Spleen (tissue), 7 donors: ENCODE measurements around the gene ZNF841.

Experiments
- POLR2A ChIP-seq, 3 donors: fragments of 450-650 bp; IDR thresholded peaks; one replicate each; pipeline ENCODE4 v1.5.1; 2017; ENCODE audit warnings: antibody characterized with exemption in 3 of 3, mild to moderate bottlenecking in 1 of 3
- TF ChIP-seq, protein P1 (sequence below), 11 experiments: fragments of 200-600 bp in 7 of 11; fragments of 450-650 bp in 4 of 11; sonication (generic) in 4 of 11; IDR thresholded peaks in 8 of 11; conservative IDR thresholded peaks in 3 of 11; 1 replicate in 7 of 11; 2 replicates in 4 of 11; pipeline versions ENCODE4 v1.4.0 to v1.8.0; 2016 to 2021; ENCODE audit warnings: antibody characterized with exemption in 11 of 11, inconsistent platforms in 4 of 11, mild to moderate bottlenecking in 1 of 11
- donor health status: DM: no; HTN: no; CAD: no; lungs with moderate emphysema.
- donor health status: DM: no; HTN: no; CAD: no.
- donor health status: DM: no; HTN: no; CAD: no.

DNA sequence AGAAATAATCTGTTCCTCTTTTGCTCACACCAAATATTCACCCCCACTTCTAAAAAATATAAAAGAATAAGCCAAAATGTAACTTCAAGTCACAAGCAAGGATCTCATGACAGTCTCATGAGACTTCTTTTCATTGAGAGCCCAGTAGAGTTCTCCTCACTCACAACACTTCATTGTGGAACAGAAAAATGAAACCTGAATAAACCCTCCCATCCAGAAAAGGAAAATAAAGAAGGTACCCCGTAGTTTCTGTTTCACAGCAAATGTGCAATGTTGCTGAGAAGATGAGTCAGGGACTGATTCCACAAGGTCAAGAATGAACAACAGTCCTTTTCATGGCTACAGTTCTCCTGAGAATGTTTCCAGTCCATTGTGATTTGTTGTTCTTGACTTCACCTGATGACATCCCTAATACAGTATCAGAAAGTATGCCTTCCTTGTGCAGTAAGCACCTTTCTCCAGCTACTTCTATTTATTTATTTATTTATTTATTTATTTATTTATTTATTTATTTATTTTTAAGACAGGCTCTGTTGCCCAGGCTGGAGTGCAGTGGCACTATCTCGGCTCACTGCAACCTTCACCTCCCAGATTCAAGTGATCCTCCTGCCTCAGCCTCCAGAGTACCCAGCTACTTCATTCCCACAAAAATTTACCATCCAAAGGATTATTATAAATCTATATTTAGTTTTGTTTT is 6.4 kb upstream of the ZNF841 start:
- TF ChIP-seq POLR2A (IDR thresholded peaks at IDR 0.05): no peak
- TF ChIP-seq, protein P1, sequence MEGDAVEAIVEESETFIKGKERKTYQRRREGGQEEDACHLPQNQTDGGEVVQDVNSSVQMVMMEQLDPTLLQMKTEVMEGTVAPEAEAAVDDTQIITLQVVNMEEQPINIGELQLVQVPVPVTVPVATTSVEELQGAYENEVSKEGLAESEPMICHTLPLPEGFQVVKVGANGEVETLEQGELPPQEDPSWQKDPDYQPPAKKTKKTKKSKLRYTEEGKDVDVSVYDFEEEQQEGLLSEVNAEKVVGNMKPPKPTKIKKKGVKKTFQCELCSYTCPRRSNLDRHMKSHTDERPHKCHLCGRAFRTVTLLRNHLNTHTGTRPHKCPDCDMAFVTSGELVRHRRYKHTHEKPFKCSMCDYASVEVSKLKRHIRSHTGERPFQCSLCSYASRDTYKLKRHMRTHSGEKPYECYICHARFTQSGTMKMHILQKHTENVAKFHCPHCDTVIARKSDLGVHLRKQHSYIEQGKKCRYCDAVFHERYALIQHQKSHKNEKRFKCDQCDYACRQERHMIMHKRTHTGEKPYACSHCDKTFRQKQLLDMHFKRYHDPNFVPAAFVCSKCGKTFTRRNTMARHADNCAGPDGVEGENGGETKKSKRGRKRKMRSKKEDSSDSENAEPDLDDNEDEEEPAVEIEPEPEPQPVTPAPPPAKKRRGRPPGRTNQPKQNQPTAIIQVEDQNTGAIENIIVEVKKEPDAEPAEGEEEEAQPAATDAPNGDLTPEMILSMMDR (IDR thresholded peaks at IDR 0.05 in 8 of 11, conservative IDR thresholded peaks at IDR 0.05 in 3 of 11): no peak
